ENCODE measurements around the gene RNU7-1.

GRCh38 chr12:6929466-6930452, 13.9 kb upstream of the RNU7-1 start:
- TF ChIP-seq CTCF (IDR thresholded peaks at IDR 0.05) (no peak), POLR2A (IDR thresholded peaks at IDR 0.05) (no peak)
